MCF 10A (cell line): Measurements from ENCODE around the gene MED13L. TPM values are rescaled to one million over a fixed set of nuclear protein-coding genes. Genes with fewer than 3 reads are reported as not detected.
A peak's percentile ranks its signal among the peaks of the same experiment; 100 is the strongest.

Source experiments
- BruUV-seq: library from RNA; stranded (reverse); fragments of 400-500 nt; replicated peaks from 2 replicates; lab custom pipeline; 2021; lab: Mats Ljungman, UMichigan
- CTCF ChIA-PET: fragments of 300-600 bp; sonication (Branson Sonifier 250); formaldehyde crosslinking; extraction: SDS; loops from one replicate; lab custom pipeline; 2021; ENCODE audit warnings: antibody characterized with exemption, inconsistent platforms; lab: Yijun Ruan, JAX
- POLR2A ChIA-PET: fragments of 300-600, 350-650 bp; sonication (Branson Sonifier 250); formaldehyde crosslinking; extraction: SDS; loops from one replicate; lab custom pipeline; 2020; ENCODE audit warnings: antibody characterized with exemption, inconsistent platforms; lab: Yijun Ruan, JAX
- DNase-seq: peaks from one replicate; pipeline ENCODE4 v3.0.0-alpha.2; 2018; ENCODE audit not compliant: unreplicated experiment
- H3K27ac Mint-ChIP-seq: one replicate; pipeline ENCODE4 v1.8.0; 2022; ENCODE audit warnings: mild to moderate bottlenecking, low read depth, mixed read lengths; ENCODE audit not compliant: unreplicated experiment
- H3K27me3 Mint-ChIP-seq: one replicate; pipeline ENCODE4 v1.8.0; 2022; ENCODE audit warnings: mixed read lengths; ENCODE audit not compliant: insufficient read depth, unreplicated experiment
- H3K36me3 Mint-ChIP-seq: one replicate; pipeline ENCODE4 v1.8.0; 2022; ENCODE audit warnings: mild to moderate bottlenecking, moderate library complexity, mixed read lengths; ENCODE audit not compliant: insufficient read depth, unreplicated experiment
- H3K4me1 Mint-ChIP-seq: one replicate; pipeline ENCODE4 v1.8.0; 2022; ENCODE audit warnings: mixed read lengths; ENCODE audit not compliant: insufficient read depth, unreplicated experiment
- H3K4me3 Mint-ChIP-seq: one replicate; pipeline ENCODE4 v1.8.0; 2022; ENCODE audit warnings: mild to moderate bottlenecking, moderate library complexity, mixed read lengths; ENCODE audit not compliant: unreplicated experiment
- H3K9me3 Mint-ChIP-seq: one replicate; pipeline ENCODE4 v1.8.0; 2022; ENCODE audit warnings: mixed read lengths; ENCODE audit not compliant: unreplicated experiment
- CTCF ChIP-seq: fragments of 200-600 bp; IDR thresholded peaks from one replicate; pipeline ENCODE4 v1.8.0; 2022; ENCODE audit warnings: antibody characterized with exemption, mild to moderate bottlenecking; ENCODE audit not compliant: unreplicated experiment
- intact Hi-C: fragments of 100-400 bp; cut with micrococcal nuclease; formaldehyde crosslinking; loops from 2 replicates; pipeline ENCODE4 v1.14.1; 2022
- total RNA-seq: library from RNA; stranded (reverse); gene quantifications from 2 replicates; pipeline ENCODE4 v1.2.3, GENCODE V29; 2022

MED13L gene
- total RNA-seq, 1 experiment from 2014 or later = 91.6 TPM

GRCh38 chr12:116165036-116165425 lies 112.5 kb downstream of the MED13L start:
- Mint-ChIP-seq H3K27ac (peak overlapping the region; percentile 71), H3K9me3 (no peaks in the 10 kb centered on the region), H3K36me3 (peaks cover 5% of the 10 kb centered on the region), H3K4me1 (peaks cover 36% of the 10 kb centered on the region), H3K27me3 (no peaks in the 10 kb centered on the region), H3K4me3 (peak overlapping the region; percentile 66)
- CTCF ChIA-PET = interaction anchor here (0.6 to 2.5 kb wide), 5 partner anchors 11 to 544 kb away, joined by 3 to 11 read pairs (median 3); no protein-coding TSS in a partner anchor
- peak; percentile 79 for DNase-seq
- TF ChIP-seq CTCF = no peak
- intact Hi-C loops = no loop called here
- no TSS peak for BruUV-seq
- POLR2A ChIA-PET = interaction anchor here (0.7 to 2.7 kb wide), 15 partner anchors 11 to 1488 kb away, joined by 3 to 8 read pairs (median 4); no protein-coding TSS in a partner anchor

GRCh38 chr12:116164250-116165035 lies 113.0 kb downstream of the MED13L start:
- TF ChIP-seq CTCF = no peak
- ChIA-PET CTCF (interaction anchor here (0.6 to 2.5 kb wide), 7 partner anchors 23 to 544 kb away, joined by 3 to 11 read pairs (median 3); no protein-coding TSS in a partner anchor), POLR2A (interaction anchor here (0.7 to 2.7 kb wide), 21 partner anchors 7 to 1488 kb away, joined by 3 to 8 read pairs (median 3); partner anchors contain the start of gene MED13L)

GRCh38 chr12:116162071-116162470 lies 115.4 kb downstream of the MED13L start:
- BruUV-seq = no TSS peak
- no peak for DNase-seq
- intact Hi-C loops = no loop called here
- H3K4me3 Mint-ChIP-seq = no peak overlapping the region
- no peaks in the 10 kb centered on the region for H3K9me3 Mint-ChIP-seq
- CTCF ChIA-PET = interaction anchor here (0.6 kb wide), 1 partner anchor 250 kb away, joined by 3 read pairs; no protein-coding TSS in a partner anchor
- no peak for TF ChIP-seq CTCF
- H3K27me3 Mint-ChIP-seq = no peaks in the 10 kb centered on the region
- POLR2A ChIA-PET = interaction anchor here (0.7 to 1.0 kb wide), 2 partner anchors 9 to 62 kb away, joined by 3 read pairs; no protein-coding TSS in a partner anchor
- H3K4me1 Mint-ChIP-seq = peaks cover 36% of the 10 kb centered on the region
- H3K27ac Mint-ChIP-seq = no peak overlapping the region
- H3K36me3 Mint-ChIP-seq = peaks cover 5% of the 10 kb centered on the region

More at GRCh38 chr12:116164250-116165035, 113.0 kb downstream of the MED13L start:
- intact Hi-C loops = no loop called here
- H3K36me3 Mint-ChIP-seq = peaks cover 5% of the 10 kb centered on the region
- H3K9me3 Mint-ChIP-seq = no peaks in the 10 kb centered on the region
- H3K27ac Mint-ChIP-seq = peak overlapping the region; percentile 71
- BruUV-seq = no TSS peak
- H3K4me3 Mint-ChIP-seq = peak overlapping the region; percentile 66
- peaks cover 36% of the 10 kb centered on the region for H3K4me1 Mint-ChIP-seq
- no peak for DNase-seq
- no peaks in the 10 kb centered on the region for H3K27me3 Mint-ChIP-seq

GRCh38 chr12:116161588-116161987 lies 115.9 kb downstream of the MED13L start:
- intact Hi-C loops = no loop called here
- ChIA-PET POLR2A (interaction anchor here (0.7 kb wide), 1 partner anchor 62 kb away, joined by 3 read pairs; no protein-coding TSS in a partner anchor), CTCF (interaction anchor here (0.6 kb wide), 2 partner anchors 74 to 250 kb away, joined by 3 to 5 read pairs; no protein-coding TSS in a partner anchor)
- Mint-ChIP-seq H3K27ac (no peak overlapping the region), H3K4me1 (peaks cover 33% of the 10 kb centered on the region), H3K36me3 (peaks cover 5% of the 10 kb centered on the region), H3K4me3 (no peak overlapping the region), H3K9me3 (no peaks in the 10 kb centered on the region), H3K27me3 (no peaks in the 10 kb centered on the region)
- DNase-seq = peak; percentile 63
- no peak for TF ChIP-seq CTCF
- BruUV-seq = no TSS peak
